ENCODE results near the gene RPL35.

RPL35 gene

DNA sequence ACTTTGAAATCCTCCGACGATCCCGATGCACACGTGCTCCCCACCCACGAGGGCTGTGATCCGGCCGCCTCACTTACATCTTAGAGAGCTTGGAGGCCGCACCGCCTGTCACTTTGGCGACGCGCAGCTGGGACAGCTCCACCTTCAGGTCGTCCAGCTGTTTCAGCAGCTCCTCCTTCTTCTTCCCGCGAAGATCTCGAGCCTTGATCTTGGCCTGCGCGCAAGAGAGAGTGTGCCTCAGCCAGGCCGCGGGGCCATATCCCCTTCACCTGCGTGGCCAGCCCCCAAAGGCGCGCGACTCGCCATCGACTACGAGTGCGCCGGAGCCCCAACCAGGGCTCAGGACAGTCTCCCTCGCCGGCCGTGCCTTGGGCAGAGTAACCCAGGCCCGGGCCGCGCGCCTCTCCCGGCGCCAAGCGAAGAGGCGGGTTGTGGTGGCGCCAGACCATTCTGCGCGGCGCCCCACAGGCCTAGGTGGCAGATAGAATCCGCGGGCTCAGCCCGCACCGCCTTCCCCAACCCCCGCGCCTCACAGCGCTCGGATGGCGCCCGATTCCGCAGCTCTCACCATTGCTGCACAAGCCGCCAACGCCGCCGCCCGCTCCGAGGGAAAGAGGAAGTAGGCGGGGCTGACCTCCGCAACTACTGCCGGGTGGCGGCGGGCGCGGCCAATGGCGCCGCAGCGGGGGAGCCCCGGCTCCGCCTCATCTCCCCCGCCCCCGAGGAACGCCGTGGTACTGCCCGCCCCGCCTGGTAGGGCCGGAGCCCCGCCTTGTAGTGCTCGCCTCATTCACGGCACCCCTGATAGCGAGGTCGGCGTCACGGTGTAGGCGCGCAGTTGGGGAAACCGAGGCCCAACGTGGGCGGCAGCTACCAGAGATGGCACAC lies at the start of gene RPL35, which contains the start of gene ARPC5L:
TSS of gene RPL35 (minus strand) at position 616 of the 888 bp plus-strand sequence. CDS start at position 571, 45 bp downstream.
TSS of gene ARPC5L (plus strand) at position 789 of the 888 bp plus-strand sequence. CDS start 7,161 bp downstream, outside the sequence.
- peak within 1 kb of the TSS; percentile 93 for H3K27ac ChIP-seq
- TF ChIP-seq, protein P1, sequence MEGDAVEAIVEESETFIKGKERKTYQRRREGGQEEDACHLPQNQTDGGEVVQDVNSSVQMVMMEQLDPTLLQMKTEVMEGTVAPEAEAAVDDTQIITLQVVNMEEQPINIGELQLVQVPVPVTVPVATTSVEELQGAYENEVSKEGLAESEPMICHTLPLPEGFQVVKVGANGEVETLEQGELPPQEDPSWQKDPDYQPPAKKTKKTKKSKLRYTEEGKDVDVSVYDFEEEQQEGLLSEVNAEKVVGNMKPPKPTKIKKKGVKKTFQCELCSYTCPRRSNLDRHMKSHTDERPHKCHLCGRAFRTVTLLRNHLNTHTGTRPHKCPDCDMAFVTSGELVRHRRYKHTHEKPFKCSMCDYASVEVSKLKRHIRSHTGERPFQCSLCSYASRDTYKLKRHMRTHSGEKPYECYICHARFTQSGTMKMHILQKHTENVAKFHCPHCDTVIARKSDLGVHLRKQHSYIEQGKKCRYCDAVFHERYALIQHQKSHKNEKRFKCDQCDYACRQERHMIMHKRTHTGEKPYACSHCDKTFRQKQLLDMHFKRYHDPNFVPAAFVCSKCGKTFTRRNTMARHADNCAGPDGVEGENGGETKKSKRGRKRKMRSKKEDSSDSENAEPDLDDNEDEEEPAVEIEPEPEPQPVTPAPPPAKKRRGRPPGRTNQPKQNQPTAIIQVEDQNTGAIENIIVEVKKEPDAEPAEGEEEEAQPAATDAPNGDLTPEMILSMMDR (conservative IDR thresholded peaks at IDR 0.05) = peak; percentile 38

DNA sequence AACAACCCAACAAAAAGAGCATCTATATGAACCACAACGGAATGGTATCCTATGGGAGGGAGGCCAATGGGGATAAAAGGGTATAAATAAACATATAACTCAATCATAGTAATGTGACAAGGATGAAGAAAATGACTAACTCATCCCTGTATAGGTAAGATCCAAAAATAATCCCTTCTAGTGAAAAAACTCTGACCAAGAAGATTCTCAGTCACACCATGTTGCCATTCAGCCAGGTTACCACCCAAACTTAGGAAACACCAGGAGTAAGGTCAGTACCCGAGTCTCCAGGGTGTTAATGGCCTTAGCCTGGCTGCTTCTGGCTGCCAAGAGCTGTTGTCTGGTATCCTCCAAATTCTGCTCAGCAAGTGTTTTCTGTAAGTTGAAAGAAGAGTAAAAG lies 46.3 kb upstream of the RPL35 start:
- TF ChIP-seq, protein P1 (conservative IDR thresholded peaks at IDR 0.05) = no peak
- H3K27ac ChIP-seq = peak overlapping the region; percentile 6; the same call in 1 of the 2 replicates

DNA sequence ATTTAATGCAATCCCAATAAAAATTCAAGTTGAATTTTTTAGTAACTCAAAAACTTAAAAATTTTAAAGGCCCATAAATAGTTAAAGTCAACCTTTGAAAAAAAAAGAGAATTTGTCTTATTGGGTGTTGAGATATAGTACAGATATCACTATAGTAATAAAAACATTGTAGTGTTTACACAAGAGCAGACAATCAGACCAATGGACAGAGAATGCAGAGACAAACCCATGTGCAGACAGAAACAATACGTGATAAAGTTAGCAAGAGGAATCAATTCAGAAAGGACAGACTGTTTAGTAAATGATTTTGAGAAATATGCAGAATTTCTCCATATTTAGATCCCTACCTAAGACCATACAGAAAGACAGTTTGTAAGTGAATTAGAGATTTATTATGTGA lies 45.2 kb upstream of the RPL35 start:
- peak overlapping the region; percentile 42 for H3K27ac ChIP-seq
- TF ChIP-seq, protein P1 (conservative IDR thresholded peaks at IDR 0.05) = no peak

DNA sequence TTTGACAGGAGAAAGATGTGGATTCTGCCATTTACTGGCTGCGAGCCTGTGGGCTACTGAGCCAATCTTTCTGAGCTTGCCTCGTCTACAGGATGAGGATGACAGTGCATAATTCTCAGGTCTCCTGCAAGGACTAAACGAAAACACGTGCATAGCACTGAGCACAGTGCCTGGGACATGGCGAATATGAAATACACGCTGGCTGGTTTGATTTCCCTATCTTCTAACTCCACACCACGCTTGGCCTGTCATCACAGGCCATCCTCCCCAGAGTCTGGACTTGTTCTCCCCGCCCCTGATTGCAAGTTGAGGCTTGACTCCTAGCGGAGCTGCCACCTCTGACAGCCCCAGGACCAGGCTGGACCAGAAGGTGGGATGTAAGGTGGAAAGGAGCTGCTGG lies 38.1 kb upstream of the RPL35 start:
- TF ChIP-seq, protein P1 (conservative IDR thresholded peaks at IDR 0.05) = no peak
- no peak overlapping the region for H3K27ac ChIP-seq

DNA sequence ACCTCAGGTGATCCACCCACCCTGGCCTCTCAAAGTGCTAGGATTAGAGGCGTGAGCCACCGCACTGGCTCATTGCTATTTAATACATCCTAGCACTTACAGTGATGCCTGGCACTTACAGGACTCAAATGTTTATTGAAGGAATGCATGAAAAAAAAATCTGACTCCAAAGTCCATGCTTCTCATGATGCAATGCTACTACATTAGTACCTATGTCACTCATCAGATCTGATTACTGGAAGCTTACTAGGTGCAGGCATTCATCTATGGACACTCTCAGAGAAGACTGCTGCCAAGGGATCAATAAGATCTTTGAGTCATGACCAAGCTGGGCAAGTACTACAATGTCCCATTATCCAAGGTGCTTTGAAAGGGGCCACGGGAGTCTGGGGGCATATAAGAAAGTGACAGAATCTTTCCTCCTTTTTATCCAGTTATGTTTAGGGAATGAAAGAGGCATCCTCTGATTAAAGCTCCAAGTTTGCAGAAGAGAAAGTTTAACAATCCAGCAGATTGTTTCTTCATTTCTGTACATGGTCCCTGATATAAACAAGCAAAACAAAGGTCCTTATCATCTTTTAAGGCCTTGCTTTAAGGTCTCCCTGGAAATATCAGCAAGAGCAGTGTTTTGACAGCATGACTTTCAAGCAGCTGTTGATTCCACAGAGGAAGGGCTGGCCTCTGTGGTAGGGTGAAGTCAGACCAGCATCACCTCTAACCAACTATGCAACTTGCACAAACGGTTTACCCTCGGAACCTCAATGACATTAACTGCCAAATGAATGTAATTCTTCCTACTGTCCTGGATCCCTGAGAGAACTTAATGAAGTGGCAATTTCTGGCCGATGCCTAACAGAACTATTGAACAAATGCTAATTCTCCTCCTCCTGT lies 36.1 kb upstream of the RPL35 start:
- no peak overlapping the region for H3K27ac ChIP-seq
- TF ChIP-seq, protein P1 (conservative IDR thresholded peaks at IDR 0.05) = no peak

DNA sequence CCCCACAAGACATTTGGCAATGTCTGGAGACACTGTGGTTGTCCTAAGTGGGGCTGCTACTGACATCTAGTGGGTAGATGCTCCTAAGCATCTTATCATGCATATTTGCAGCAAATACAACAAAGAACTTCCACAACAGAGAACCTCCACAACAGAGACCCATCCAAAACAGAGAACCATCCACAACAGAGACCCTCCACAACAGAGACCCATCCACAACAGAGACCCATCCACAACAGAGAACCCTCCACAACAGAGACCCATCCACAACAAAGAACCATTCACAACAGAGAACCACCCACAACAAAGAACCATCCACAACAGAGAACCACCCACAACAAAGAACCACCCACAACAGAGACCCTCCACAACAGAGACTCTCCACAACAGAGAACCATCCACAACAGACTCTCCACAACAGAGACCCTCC lies 33.0 kb upstream of the RPL35 start:
- TF ChIP-seq, protein P1 (conservative IDR thresholded peaks at IDR 0.05) = peak; percentile 71
- no peak overlapping the region for H3K27ac ChIP-seq
